Stimulated activated CD8-positive, alpha-beta memory T cell treated with anti-CD3 and anti-CD28 coated beads, Interleukin-12 subunit alpha, Interleukin-12 subunit beta, amount 100 ng/mL, for 24 hours (primary cell): ENCODE results near the gene TTBK2.

Experiments
- DNase-seq: peaks from one replicate; pipeline ENCODE4 v3.0.0-alpha.2; 2020; ENCODE audit errors: extremely low read depth

The TTBK2 gene

DNA sequence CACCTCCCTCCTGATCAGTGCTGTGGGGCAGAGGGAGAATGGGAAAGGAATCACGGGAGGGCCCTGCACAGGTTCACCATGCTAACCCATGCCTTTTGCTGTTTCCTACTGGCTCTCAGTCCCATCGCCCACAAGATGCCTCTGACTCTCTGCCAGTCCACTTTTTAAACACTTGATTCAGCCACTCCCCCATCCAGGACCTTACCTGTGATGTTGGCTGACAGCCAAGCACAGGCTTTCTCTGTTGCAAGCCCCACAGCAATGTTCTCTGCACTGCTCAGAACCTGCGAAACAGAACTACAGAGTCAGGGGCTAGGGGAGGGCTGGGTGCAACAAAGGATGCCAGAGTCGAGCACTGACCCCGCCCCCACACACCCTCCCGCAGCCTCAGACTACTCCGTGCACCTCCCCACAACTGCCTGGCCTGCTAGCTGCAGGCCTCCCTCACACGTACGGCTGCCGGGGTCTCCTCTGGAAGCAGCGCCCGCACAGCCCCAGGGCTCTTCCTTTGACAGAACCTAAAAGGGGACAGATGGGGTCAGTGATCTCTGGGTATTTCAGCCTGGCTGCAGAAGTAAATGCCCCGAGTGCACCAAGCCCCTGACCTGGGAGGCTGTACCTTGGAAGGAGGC is 192.7 kb downstream of the TTBK2 start:
- no peak for DNase-seq

DNA sequence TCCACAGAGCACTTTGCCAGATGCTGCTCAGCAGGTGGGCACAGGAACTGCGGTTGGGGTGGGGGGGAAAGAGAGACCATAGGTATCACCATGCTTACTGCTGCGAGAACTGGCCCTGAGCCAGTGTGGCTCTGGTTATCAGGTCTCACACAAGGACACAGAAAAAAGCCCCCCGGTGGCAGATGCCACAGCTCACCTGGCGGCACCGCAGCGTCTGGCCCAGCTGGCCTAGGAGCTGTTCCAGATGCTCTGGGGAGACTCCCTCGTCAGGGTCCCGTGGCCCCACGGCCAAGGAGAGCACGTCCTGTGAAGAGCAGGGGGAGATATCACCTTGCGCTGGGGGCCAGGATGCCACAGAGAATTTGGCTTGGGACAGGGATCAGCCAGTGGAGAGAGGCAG is 194.5 kb downstream of the TTBK2 start:
- no peak for DNase-seq

DNA sequence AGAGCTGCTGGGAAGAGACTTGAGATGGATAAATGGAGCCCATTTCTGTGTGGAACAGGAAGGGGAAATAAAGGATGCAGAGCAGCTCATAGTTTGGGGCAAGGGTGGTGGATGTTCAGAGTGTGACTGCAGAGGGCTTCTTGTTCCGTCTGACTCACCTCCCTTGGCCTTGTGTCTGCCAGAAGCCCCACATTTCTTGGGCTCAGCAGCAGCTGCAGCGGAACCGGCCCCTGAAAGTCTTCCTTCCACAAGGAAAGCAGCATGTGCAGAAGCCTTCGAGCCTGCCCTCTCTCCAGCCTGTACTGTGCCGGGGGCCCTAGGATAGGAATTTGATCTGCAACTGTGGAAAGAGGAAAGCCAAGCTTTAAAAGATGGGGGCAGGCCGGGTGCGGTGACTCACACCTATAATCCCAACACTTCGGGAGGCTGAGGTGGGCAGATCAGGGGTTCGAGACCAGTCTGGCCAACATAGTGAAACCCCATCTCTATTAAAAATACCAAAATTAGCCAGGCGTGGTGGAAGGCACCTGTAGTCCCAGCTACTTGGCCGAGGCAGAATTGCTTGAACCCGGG is 195.2 kb downstream of the TTBK2 start:
- DNase-seq, result no peak

DNA sequence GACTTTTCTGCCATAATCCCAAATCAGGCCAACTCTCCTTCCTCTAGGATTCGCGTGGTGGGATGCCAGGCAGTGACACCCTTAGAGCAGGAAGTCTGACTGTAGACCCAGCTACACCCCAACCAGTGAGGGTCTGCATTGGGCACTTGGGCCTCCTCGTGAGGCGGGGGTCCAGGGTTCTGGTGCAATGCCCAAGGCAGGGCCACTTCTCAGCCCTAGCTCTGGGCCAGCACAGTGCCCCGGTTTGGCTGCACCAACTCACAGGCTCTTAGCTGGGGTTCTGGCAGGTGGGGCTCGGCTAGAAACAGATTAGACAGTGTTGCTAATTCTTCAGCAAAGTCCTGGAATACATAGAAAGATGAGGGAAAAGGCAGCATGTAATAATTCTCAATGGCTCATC is 196.3 kb downstream of the TTBK2 start:
- no peak for DNase-seq

DNA sequence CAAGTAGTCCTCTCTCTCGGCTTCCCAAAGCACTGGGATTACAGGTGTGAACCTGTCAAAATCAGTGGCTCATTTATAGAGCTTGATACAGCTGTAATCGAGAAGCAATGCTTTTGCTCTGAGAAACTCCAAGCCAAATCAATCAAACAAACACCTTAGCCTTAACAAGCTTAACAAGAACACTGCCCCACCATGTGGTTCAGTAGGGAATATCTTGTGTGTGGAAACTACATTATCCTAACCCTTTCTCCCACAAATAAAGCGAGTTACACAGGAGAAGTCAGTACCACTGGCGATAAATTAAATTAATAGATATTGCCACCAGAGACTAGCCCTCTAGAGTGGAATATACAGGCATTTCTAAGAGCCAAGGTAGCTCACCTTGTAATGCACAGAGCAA is 197.5 kb downstream of the TTBK2 start:
- DNase-seq, result no peak

DNA sequence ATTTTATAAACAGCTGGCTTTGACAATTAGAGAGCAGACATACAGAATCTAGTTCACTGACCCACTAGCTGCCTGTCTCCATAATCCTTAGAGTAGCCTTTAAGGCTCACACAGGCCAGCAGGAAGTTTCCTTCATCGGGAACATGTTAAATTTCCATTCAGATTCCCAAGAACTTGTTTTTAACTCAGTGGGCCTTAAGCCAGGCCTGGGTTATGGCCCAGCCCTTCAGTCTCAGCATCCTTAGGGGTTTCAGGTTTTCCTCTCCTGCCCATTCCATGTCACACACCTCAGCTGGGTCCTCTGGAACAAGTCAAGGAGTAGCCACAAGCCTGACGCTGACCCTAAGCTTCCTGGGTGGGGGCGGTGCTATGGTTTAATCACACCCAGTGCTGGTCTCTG is 198.7 kb downstream of the TTBK2 start:
- no peak for DNase-seq

DNA sequence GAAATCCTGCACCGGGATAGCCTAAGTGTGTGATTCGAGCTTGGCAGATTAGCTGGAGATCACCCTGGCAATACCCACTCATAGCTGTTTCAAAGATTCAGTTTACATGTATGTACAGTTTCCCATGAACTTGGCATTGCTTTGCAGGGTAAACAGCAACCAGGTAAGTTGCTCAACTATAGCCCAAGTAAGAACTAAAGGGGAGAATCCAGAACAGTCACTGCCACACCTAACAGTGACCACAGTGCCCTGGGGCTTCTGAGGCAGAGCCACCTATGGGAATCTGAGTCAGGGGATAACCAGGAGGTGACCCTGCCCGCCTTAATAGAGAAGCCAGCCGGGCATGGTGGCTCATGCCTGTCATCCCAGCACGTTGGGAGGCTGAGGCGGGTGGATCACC is 199.6 kb downstream of the TTBK2 start:
- no peak for DNase-seq

DNA sequence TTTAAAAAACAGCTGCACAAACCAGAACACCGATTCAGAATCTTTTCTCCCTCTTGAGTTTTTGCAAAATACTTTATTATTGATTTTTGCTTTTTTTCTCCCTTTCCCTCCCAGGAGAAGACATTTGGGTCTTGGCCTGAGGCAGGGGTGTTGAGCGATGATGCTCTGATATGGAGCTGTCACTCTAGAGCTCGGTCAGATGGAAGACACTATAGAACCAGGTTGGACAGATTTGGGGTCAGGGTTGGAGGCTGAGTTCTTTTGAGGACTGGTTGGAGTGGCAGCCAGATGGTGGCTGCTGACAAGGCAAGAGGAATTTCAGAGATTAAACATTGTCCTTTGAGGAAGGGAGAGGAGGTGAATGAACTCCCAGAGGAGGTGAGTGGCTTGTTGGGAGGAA is 200.5 kb downstream of the TTBK2 start:
- DNase-seq, result no peak

DNA sequence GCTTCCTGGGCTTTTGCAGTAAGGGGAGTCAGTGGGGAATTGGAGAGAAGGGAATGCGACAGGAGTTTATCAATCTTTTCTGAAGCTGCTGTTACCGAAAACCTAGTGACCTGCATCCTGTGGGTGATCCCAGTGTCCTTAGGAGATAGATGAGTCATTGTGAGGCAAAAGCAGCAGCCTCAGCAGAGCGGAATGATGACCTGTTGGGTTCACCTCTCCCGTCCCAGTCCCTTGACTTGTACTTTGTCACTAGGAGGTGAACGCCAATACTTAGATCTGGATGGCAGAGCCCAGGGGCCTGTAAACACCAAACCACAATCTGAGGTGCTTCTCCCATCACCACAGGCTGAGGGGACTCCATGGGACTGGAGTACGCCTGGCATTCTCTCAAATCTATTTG is 201.5 kb downstream of the TTBK2 start:
- no peak for DNase-seq

DNA sequence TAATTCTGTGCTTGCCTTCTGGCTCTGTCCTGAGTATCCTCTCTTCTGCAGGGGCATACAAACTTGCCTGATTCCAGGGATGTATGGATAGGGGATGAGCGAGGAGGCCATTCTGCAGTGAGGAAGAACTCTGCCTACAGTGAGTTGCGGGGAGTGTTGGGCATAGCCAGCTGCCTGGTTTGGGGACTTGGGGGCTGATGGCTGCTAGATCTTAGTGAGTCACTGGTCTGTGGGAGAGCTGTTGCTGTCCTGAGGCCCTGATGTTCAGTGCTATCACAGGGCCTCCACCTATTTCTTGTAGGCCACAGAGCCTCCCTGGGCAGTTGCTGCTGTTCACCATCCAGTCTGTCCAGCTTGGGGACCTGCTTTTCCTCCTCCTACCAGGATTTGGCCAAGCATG is 204.0 kb downstream of the TTBK2 start:
- no peak for DNase-seq

DNA sequence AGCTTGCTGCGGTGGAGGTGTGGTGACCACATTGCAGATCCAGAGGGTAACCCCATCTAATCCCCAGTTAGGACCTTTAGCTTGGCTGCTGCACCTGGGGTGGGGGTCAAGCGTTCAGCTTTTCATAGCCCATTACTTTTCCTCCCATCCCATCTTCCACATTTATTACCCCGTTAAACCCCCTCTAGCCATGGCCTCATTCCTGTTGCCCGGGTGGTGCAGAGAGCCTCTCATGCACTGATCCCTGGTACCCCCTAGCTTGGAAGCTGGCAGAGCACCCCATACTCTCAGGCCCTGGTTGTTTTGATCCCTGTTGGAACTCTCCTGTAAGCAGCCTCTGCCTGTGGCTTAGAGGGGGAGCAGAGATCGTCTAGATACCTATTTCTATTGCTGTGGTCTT is 204.5 kb downstream of the TTBK2 start:
- DNase-seq, result no peak

DNA sequence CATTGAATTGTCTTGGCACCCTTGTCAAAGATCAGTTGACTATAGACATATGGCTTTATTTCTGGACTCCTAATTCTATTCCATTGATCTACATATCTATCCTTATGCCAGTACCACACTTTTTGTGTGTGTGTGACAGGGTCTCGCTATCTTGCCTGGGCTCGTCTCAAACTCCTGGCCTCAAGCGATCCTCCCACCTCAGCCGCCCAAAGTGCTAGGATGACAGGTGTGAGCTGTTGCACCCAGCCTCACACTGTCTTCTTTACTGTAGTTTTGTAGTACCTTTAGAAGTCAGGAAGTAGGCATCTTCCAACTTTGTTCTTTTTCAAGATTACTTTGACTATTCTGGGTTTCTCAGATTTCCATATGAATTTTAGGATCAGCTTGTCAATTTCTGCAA is 208.0 kb downstream of the TTBK2 start:
- no peak for DNase-seq

DNA sequence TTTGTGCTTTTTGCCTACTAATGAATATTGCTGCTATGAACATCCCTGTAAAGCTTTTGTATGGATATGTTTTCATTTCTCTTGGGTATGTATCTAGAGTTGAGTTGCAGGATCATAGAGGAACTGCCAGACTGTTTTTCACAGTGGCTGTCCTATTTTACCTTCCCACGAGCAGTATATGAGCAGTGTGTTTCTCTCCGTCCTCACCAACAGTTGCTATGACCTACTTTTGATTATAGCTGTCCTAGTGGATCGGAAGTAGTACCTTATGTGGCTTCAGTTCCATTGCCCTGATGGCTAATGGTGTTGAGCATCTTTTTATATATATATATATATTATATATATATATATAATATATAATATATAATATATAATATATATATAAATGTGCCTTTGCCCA is 208.8 kb downstream of the TTBK2 start:
- DNase-seq, result no peak

DNA sequence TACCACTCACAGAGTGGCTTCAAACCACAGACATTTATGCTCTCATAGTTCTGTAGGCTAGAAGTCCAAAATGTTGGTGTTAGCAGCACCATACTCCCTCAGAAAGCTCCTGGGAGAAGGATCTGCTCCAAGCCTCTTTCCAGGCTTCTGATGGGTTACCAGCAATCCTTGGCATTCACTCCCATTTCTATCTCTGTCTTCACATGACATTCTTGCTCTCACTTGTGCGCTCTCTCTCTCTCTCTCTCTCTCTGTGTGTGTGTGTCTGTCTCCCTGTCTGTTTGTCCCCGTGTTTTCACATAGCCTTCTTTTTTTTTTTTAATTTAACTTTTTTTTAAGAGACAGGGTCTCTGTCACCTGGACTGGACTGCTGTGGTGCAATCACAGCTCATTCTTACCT is 209.9 kb downstream of the TTBK2 start:
- DNase-seq, result no peak

DNA sequence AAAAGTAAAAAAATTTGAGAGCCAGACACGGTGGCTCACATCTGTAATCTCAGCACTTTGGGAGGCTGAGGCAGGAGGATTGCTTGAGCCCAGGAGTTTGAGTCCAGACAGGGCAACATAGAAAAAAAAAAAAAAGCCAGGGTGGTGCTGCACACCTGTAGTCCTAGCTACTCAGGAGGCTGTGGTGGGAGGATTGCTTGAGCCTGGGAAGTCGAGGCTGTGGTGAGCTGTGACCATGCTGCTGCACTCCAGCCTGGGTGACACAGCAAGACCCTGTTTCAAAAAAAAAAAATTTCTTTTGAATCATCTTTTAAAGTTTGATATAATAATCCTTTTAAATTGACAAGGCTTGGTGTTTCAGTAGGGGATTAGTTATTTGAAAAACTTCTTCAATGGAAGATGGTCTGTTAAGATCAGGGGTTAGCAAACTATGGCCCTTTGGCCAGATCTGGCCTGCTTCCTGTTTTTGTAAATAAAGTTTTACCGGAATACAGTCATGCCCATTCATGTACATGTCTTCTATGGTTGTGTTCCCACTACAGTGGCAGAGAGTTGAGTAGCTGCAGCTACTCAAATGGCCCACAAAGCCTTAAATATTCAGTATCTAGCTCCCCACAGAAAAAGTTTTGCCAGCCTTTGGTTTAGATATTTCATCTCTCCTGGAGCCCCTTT is 212.6 kb downstream of the TTBK2 start:
- no peak for DNase-seq

DNA sequence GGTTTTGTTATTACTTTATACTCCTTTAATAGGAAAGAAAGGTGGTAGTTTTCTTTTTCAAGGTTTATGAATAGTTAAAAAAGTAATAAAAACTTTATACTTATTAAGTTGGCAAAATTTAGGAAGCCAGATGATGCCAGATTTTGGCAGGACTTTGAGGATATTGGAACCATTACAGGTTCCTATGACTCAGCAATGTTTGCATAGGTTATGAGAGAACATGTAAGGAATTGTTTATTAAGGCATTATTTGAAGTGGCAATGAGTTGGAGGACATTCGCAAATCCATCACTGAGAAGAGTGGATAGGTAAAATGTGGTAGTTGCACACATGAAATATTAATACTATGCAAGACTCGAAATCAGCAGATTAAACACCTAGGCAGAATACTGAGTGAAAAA is 213.5 kb downstream of the TTBK2 start:
- DNase-seq, result no peak

DNA sequence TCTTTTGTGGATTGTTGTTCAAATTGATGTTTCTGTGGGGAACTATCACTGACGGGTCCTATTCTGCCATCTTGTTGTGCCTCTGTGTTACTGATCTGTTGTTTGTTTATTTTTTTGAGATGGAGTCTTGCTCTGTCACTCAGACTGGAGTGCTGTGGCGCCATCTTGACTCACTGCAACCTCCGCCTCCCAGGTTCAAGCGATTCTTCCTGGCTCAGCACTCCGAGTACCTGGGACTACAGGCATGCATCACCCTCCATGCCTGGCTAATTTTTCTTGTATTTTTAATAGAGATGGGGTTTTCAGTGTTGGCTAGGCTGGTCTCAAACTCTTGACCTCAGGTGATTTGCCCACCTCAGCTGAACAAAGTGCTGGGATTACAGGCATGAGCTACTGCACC is 215.2 kb downstream of the TTBK2 start:
- no peak for DNase-seq

DNA sequence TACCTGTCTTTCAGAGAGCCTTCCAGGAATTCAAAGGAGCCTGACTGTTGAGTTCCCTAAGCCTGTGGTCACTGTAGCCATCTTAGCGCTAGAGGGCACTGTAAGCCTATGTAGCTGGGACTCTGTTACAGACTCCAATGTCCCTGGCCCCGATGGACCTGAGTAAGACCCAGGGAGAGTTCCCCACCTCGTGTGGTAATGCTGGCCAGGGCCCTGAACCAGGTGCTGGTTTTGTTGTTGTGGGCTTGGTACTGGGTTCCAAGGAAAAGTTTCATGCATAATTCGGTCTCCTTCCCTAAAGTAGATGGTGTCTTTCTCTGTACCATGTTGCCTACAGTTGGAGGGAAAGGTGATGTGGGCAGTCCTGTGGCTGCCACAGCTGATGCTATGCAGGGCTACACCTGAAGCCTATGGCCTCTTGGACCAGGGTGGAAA is 216.1 kb downstream of the TTBK2 start:
- DNase-seq, result no peak

DNA sequence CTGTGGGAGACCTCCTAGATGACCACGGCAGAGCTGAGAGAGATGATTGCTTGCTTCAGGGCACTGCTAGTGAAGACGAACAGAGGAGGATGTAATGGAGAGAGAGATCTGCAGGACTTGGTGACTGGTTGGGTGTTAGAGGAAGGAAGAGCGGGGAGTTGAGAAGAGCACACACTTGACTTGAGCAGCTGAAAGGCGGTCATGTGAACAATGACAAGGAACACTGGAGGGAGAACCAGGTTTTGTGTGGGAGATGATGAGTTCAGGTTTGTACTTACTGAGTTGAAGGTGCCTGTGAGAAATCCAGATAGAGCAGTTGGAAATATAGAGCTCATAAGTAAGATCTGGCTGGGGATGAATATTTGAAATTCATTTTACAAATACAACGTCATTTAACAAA is 224.0 kb downstream of the TTBK2 start:
- DNase-seq, result no peak

DNA sequence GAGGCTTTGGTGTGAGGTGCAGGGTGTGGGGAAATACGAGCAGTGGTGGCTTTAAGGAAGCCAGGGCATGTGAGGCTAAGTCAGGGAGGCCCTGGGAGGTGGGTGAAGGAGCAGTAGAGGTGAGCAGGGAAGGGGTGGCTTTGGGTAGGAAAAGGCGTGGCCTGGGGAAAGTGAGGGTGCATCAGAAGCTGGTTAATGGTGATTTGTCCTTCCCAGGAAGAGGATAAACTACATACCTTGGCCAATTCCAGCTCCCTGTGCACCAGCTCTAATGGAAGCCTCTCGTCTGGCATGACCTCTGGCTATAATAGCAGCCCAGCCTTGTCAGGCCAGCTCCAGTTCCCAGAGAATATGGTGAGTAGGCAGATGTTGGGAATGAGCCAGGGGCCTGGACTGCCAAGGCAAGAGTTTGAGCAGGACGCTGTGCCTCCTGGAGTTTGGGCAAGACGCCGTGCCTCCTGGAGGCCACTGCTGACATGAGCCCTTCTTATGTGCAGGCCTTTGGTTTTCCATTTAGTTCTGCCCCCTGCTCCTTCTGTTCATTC is 225.0 kb downstream of the TTBK2 start:
- no peak for DNase-seq

DNA sequence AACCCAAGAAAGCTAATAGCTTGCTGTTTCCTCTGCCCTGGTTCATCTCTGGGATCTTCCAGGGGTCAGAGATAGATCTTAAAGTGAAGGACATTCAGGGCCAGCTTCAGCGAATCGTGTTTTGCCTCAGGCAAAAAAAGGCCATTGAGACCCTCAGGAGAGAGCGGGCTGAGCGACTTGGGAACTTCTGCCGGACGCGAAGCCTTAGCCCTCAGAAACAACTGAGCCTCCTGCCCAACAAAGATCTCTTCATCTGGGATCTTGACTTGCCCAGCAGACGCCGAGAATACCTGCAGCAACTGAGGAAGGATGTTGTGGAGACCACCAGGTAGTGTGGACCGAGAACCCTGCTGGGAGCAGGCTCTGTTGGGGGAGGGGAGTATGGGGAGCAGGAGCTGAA is 226.2 kb downstream of the TTBK2 start:
- DNase-seq, result no peak

DNA sequence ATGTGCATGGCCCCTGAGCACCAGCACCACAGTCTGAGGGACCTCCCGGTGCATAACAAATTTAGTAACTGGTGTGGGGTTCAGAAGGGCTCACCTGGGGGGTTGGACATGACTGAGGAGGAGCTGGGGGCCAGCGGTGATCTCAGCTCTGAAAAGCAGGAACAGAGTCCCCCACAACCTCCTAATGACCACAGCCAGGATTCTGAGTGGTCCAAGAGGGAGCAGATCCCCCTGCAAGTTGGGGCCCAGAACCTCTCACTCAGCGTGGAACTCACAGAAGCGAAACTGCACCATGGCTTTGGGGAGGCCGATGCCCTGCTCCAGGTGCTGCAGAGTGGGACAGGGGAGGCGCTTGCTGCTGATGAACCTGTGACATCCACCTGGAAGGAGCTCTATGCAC is 226.6 kb downstream of the TTBK2 start:
- no peak for DNase-seq

DNA sequence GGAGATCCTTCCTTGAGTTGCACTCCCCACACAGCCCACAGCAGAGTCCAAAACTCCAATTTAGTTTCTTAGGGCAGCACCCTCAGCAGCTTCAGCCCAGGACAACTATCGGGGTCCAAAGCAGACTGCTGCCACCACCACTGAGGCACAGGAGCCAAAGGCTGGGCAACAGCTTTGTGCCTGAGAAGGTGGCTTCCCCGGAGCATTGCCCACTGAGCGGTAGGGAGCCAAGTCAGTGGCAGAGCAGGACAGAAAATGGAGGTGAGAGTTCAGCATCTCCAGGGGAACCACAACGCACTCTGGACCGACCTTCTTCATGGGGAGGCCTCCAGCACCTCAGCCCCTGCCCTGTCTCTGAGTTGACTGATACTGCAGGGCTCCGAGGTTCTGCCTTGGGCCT is 227.1 kb downstream of the TTBK2 start:
- DNase-seq, result no peak
